Tongue (tissue), 3 donors: Measurements from ENCODE around the gene HOXC12. TPM values are rescaled to one million over a fixed set of nuclear protein-coding genes. Genes with fewer than 3 reads are reported as not detected.

Experiments
- DNase-seq: peaks from one replicate; pipeline ENCODE4 v3.0.0-alpha.2; 2015
- small RNA-seq: library from RNA; depleted of rRNA; stranded (forward); fragments of <200 nt; gene quantifications from one replicate; pipeline ENCODE3, GENCODE V24; 2014; ENCODE audit warnings: low replicate concordance
- total RNA-seq: library from RNA; depleted of rRNA; stranded (reverse); fragments of >200 nt; gene quantifications from one replicate; pipeline ENCODE4 v1.2.3, GENCODE V29; 2014

The HOXC12 gene
- total RNA-seq, 1 donor from 2014 or later = not detected

DNA sequence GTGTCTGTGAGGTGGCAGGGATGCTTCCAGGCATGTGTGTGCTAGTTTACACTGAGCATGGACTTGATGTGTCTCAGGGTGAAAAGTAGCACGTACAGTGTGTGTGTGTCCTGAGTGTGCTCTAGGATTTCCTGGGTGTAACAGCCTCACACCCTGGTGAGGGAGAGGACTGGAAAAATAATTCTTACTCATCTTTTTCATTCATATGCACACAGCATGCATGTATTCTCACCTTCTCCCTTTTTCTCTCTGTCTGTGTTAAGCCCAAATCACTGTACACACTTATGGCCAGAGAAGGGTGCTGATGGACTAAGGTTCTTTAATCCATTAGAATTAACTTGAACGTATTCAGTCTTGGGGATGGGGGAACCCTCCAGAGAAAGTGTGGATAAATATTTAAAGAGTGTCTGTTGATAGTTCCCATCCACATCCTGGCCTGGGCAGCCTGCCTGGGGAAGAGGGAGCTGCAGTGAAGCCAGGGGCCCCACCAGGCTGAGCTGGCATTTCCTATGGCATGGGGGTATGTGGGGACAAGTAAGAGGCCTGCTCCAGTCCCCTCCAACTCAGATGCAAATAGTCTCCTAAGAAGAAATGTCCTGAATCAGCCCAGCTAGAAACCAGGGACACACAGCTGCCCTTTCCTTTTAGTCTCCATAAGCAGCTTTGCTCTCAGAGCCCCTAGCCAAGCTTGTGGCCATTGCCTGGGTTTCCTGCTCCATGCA lies 53.0 kb downstream of the HOXC12 start:
- DNase-seq = no peak

DNA sequence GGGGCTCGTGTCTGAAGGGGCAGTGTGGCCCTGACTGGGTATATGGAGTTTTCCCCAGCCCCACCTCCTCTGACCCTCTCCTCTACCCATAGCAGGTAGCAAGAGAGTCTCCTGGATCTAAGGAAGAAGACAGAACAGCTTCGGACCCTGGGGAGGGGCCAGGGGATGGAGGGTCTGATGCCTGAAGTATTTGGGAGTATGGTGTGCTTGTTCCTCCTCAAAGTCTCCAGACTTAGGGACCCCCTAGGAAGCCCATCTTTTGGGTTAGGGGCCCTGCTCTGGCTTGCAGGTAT lies 53.5 kb downstream of the HOXC12 start:
- no peak for DNase-seq

Small RNA genes lying within 50 kb of the gene (small RNA-seq; reads per million reads assigned to genes)
- gene AC012531.3 (not detected), gene AC012531.4 (not detected), gene MIR196A2 (0.15 reads per million), gene RF01905 (not detected), gene RF01906 (not detected)

Other genes with a start within 250 kb of the HOXC12 start
- 137 TPM for gene CALCOCO1, start 227.5 kb upstream of the HOXC12 start, total RNA-seq
- not detected for gene CISTR, start 202.9 kb upstream of the HOXC12 start, total RNA-seq
- not detected for gene HOXC13, start 16.1 kb upstream of the HOXC12 start, total RNA-seq
- gene HOXC11, start 18.2 kb downstream of the HOXC12 start, total RNA-seq = not detected
- gene HOTAIR, start 20.1 kb downstream of the HOXC12 start, total RNA-seq = not detected
- gene HOXC10, start 30.2 kb downstream of the HOXC12 start, total RNA-seq = not detected
- not detected for gene HOXC9, start 45.3 kb downstream of the HOXC12 start, total RNA-seq
- not detected for gene HOXC8, start 54.1 kb downstream of the HOXC12 start, total RNA-seq
- not detected for gene HOXC6, start 73.5 kb downstream of the HOXC12 start, total RNA-seq
- gene HOXC5, start 78.1 kb downstream of the HOXC12 start, total RNA-seq = not detected
- gene HOXC4, start 98.9 kb downstream of the HOXC12 start, total RNA-seq = 0.21 TPM
- 22.1 TPM for gene SMUG1, start 234.1 kb downstream of the HOXC12 start, total RNA-seq